B cell (primary cell): ENCODE results near the gene LRIG1.

ENCODE experiments used
- EZH2 ChIP-seq: IDR thresholded peaks from 2 replicates; pipeline ENCODE4 v1.6.1; 2012; ENCODE audit warnings: borderline replicate concordance, low read depth, mild to moderate bottlenecking, moderate library complexity, low read length; ENCODE audit not compliant: insufficient read depth, poor library complexity, severe bottlenecking
- TF ChIP-seq, protein P1 (sequence below): fragments of 200-600 bp; IDR thresholded peaks from one replicate; pipeline ENCODE4 v1.8.0; 2022; ENCODE audit warnings: antibody characterized with exemption, mild to moderate bottlenecking

DNA sequence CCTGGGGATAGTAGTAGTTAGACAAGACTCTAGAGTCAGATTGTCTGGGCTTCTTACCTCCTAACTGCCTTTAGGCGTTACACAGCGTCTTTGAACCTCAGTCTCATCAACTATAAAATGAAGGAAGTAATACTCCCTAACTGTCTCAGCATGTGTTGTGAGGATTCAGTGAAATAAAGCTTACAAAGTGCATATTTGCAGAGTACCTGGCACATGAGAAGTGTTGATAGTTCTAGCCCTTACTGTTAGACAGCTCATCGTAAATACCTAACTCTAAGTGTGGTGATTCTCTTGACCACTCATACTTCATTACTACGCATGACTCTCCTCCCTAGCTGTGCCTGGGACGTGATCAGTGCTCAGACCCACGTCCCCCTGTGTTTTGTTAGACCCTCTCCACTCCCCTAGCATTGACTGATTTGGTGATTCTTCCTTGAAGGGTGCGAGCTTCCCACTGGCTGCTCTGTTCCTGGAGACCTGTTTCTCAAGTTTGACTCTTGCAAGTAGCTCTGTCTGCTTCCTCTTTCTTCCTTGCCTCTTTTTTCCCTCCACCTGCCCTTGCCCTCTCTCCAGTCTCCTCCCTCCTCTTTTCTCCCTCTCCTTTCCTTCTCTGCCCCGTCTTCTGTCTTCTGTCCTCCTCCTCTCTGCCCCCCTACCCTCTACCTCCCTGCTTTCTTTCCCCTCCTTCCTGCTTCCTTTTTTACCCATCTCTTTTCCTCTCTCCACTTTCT lies 155.8 kb downstream of the LRIG1 start:
- TF ChIP-seq, protein P1, sequence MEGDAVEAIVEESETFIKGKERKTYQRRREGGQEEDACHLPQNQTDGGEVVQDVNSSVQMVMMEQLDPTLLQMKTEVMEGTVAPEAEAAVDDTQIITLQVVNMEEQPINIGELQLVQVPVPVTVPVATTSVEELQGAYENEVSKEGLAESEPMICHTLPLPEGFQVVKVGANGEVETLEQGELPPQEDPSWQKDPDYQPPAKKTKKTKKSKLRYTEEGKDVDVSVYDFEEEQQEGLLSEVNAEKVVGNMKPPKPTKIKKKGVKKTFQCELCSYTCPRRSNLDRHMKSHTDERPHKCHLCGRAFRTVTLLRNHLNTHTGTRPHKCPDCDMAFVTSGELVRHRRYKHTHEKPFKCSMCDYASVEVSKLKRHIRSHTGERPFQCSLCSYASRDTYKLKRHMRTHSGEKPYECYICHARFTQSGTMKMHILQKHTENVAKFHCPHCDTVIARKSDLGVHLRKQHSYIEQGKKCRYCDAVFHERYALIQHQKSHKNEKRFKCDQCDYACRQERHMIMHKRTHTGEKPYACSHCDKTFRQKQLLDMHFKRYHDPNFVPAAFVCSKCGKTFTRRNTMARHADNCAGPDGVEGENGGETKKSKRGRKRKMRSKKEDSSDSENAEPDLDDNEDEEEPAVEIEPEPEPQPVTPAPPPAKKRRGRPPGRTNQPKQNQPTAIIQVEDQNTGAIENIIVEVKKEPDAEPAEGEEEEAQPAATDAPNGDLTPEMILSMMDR, result no peak
- TF ChIP-seq EZH2, result no peak
